Trophoblast cell (in vitro differentiated cells and primary cell): ENCODE results near the gene STK10.

Experiments used
- DNase-seq, 2 donors: peaks; one replicate each; pipeline ENCODE4 v3.0.0-alpha.2; 2016
- H2AFZ ChIP-seq: 2 replicates; pipeline ENCODE4 v1.6.1; 2013; ENCODE audit warnings: low read length, moderate library complexity, mild to moderate bottlenecking; ENCODE audit not compliant: insufficient read depth, poor library complexity
- H2AK5ac ChIP-seq: 2 replicates; pipeline ENCODE4 v1.6.1; 2013; ENCODE audit warnings: mild to moderate bottlenecking, low read length
- H2BK120ac ChIP-seq: 2 replicates; pipeline ENCODE4 v1.6.1; 2013; ENCODE audit warnings: low read length, mild to moderate bottlenecking, moderate library complexity; ENCODE audit not compliant: insufficient read depth, poor library complexity
- H2BK12ac ChIP-seq: 2 replicates; pipeline ENCODE4 v1.6.1; 2013; ENCODE audit warnings: mild to moderate bottlenecking, low read length, moderate library complexity
- H2BK5ac ChIP-seq: 2 replicates; pipeline ENCODE4 v1.6.1; 2013; ENCODE audit warnings: low read length, low read depth, moderate library complexity, mild to moderate bottlenecking; ENCODE audit not compliant: poor library complexity
- H3K14ac ChIP-seq: 2 replicates; pipeline ENCODE4 v1.6.1; 2013; ENCODE audit warnings: mild to moderate bottlenecking, low read length
- H3K18ac ChIP-seq: 2 replicates; pipeline ENCODE4 v1.6.1; 2013; ENCODE audit warnings: mild to moderate bottlenecking, low read length
- H3K23ac ChIP-seq: 2 replicates; pipeline ENCODE4 v1.6.1; 2013; ENCODE audit warnings: low read length
- H3K27ac ChIP-seq: 2 replicates; pipeline ENCODE4 v1.5.1; 2013; ENCODE audit warnings: low read depth, mild to moderate bottlenecking, inconsistent platforms, low read length, moderate library complexity
- H3K27me3 ChIP-seq: 2 replicates; pipeline ENCODE4 v1.6.1; 2013; ENCODE audit warnings: inconsistent platforms, mild to moderate bottlenecking, low read length, moderate library complexity; ENCODE audit not compliant: insufficient read depth
- H3K36me3 ChIP-seq, 2 experiments: 1 replicate in 1 of 2; 2 replicates in 1 of 2; pipeline ENCODE4 v1.6.1; 2013; ENCODE audit warnings: low read length in 2 of 2, mild to moderate bottlenecking in 2 of 2, moderate library complexity in 1 of 2; ENCODE audit not compliant: insufficient read depth in 2 of 2, control insufficient read depth in 1 of 2
- H3K4ac ChIP-seq: 2 replicates; pipeline ENCODE4 v1.6.1; 2013; ENCODE audit warnings: low read depth, mild to moderate bottlenecking, low read length, moderate library complexity
- H3K4me1 ChIP-seq, 2 experiments: 1 replicate in 1 of 2; 2 replicates in 1 of 2; pipeline ENCODE4 v1.6.1; 2013; ENCODE audit warnings: low read length in 2 of 2, mild to moderate bottlenecking in 2 of 2, moderate library complexity in 1 of 2; ENCODE audit not compliant: insufficient read depth in 2 of 2, control insufficient read depth in 1 of 2
- H3K4me2 ChIP-seq: 2 replicates; pipeline ENCODE4 v1.6.1; 2013; ENCODE audit warnings: inconsistent platforms, mild to moderate bottlenecking, low read length, moderate library complexity
- H3K4me3 ChIP-seq: 2 replicates; pipeline ENCODE4 v1.5.1; 2013; ENCODE audit warnings: mild to moderate bottlenecking, low read depth, low read length, inconsistent platforms
- H3K79me1 ChIP-seq: one replicate; pipeline ENCODE4 v1.6.1; 2013; ENCODE audit warnings: low read length
- H3K79me2 ChIP-seq: 2 replicates; pipeline ENCODE4 v1.6.1; 2013; ENCODE audit warnings: low read length, mild to moderate bottlenecking; ENCODE audit not compliant: control insufficient read depth, insufficient read depth, poor library complexity
- H3K9ac ChIP-seq: 2 replicates; pipeline ENCODE4 v1.6.1; 2013; ENCODE audit warnings: mild to moderate bottlenecking, low read length
- H3K9me3 ChIP-seq: 2 replicates; pipeline ENCODE4 v1.6.1; 2013; ENCODE audit warnings: low read depth, mild to moderate bottlenecking, control low read depth, inconsistent platforms, low read length; ENCODE audit not compliant: insufficient read depth
- H4K12ac ChIP-seq: 2 replicates; pipeline ENCODE4 v1.6.1; 2013; ENCODE audit warnings: low read depth, mild to moderate bottlenecking, low read length, moderate library complexity
- H4K8ac ChIP-seq: 2 replicates; pipeline ENCODE4 v1.6.1; 2013; ENCODE audit warnings: low read depth, mild to moderate bottlenecking, low read length, moderate library complexity
- H4K91ac ChIP-seq: one replicate; pipeline ENCODE4 v1.6.1; 2013; ENCODE audit warnings: low read depth, mild to moderate bottlenecking, low read length, moderate library complexity
- WGBS: extraction: QIAGEN DNeasy Blood & Tissue Kit; methylation state at CpG from one replicate; pipeline ENCODE4 v1.1.7; 2013; ENCODE audit warnings: missing lambda C conversion rate; ENCODE audit not compliant: insufficient read length, insufficient coverage; ENCODE audit errors: extremely low coverage; 5-methylcytosine and 5-hydroxymethylcytosine counted together

The STK10 gene

DNA sequence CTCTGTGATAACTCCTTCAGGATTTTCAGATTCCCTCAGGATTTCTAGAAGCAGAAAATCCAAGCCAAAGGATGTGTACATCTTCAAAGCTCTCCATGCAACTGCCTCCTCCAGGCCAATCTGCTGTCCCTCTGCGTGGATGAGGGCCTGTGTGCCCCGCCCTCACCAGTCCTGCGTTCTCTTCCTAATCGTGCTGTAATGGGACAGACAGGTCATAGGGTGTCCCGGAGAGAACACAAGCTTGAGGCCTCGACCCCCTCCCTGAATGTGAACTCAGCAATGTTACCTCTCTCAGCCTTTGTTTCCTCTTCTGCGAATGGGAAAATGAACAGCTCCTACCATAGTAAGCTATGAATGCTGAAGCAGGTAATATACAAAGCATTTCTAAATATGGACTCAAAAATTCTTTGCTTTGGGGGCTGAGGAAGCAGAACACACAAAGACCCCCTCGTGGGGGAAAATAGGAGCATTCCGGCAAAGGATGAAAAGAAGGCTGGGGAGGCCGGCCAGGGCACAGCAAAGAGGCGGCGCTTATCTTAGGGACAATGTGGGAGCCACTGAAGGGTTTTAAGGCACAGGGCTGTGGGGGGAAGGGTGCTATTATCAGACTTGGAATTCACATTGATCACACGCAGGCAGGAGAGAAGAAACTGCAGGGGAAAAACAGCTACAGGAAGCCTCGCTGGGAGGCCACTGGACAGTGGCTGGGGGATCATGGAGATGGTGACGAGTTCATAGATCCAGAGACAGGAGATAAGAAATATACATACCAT lies 124.4 kb downstream of the STK10 start:
- H2AK5ac ChIP-seq = no peak overlapping the region
- DNase-seq = no peak
- no CpG with 5 or more reads among the region's 15 CpGs for WGBS
- H4K91ac ChIP-seq = no peak overlapping the region
- no peak overlapping the region for H3K18ac ChIP-seq
- no peak overlapping the region for H4K8ac ChIP-seq
- H3K4ac ChIP-seq = no peak overlapping the region
- H4K12ac ChIP-seq = no peak overlapping the region
- H3K4me2 ChIP-seq = no peak overlapping the region
- no peak overlapping the region for H3K14ac ChIP-seq
- peaks cover 8 to 10% of the 10 kb centered on the region in 2 experiments for H3K4me1 ChIP-seq
- H3K4me3 ChIP-seq = no peak overlapping the region
- no peaks in the 10 kb centered on the region for H3K27me3 ChIP-seq
- no peak overlapping the region for H2BK5ac ChIP-seq
- H3K36me3 ChIP-seq = peaks cover 23 to 30% of the 10 kb centered on the region in 2 experiments
- H3K9ac ChIP-seq = no peak overlapping the region
- no peak overlapping the region for H2BK120ac ChIP-seq
- H3K27ac ChIP-seq = no peak overlapping the region
- H2BK12ac ChIP-seq = no peak overlapping the region
- H3K23ac ChIP-seq = no peak overlapping the region
- peaks cover 1% of the 10 kb centered on the region for H3K9me3 ChIP-seq
- no peaks in the 10 kb centered on the region for H3K79me1 ChIP-seq
- H3K79me2 ChIP-seq = no peaks in the 10 kb centered on the region
- H2AFZ ChIP-seq = no peak overlapping the region

DNA sequence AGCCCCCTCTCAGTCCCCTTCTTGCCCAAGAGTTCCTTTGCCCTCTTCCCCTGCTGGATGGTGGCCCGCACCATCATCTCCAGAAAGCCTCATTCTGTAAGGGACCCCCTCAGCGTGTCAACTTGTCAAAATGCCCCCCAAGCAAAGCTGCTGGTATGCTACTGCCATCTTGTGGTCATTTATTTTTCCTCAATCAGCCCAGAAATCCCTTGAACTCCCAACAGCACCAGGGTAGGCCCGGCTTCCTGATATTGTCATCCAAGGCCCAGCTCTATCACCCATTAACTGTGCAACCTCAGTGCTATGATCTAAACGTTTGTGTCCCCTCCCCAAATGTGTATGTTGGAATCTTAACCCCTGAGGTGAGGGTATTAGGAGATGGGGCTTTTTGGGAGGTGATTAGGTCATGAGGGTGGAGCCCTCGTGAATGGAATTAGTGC lies 128.3 kb downstream of the STK10 start:
- H3K36me3 ChIP-seq = peaks cover 42 to 53% of the 10 kb centered on the region in 2 experiments

DNA sequence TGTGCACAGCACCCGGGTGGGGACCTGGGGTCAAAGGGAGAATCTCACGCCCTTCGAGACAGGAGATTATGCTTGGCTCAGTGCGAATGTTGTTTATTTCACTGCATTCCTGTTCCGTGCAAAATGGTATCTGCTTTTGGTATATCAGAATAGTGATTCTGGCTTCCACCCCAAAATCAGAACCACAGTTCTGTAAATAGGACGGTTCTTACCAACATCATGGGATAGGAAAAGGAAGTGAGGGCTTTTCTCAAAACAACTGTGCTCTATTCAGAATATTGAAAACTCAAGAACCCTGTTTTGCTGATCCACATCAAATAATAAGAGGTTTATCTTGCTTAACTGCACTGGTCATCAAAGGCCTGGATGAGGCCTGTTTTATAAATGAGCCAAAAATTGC lies 129.9 kb downstream of the STK10 start:
- no peak overlapping the region for H2BK5ac ChIP-seq
- H2BK120ac ChIP-seq = no peak overlapping the region
- H4K8ac ChIP-seq = no peak overlapping the region
- H4K91ac ChIP-seq = no peak overlapping the region
- H2BK12ac ChIP-seq = no peak overlapping the region
- H3K9ac ChIP-seq = no peak overlapping the region
- H3K27ac ChIP-seq = no peak overlapping the region
- no peak overlapping the region for H3K4me3 ChIP-seq
- H2AFZ ChIP-seq = no peak overlapping the region
- H4K12ac ChIP-seq = no peak overlapping the region
- no peaks in the 10 kb centered on the region for H3K79me2 ChIP-seq
- DNase-seq = no peak
- no peaks in the 10 kb centered on the region for H3K4me1 ChIP-seq
- H3K79me1 ChIP-seq = no peaks in the 10 kb centered on the region
- no peak overlapping the region for H3K23ac ChIP-seq
- no peak overlapping the region for H3K18ac ChIP-seq
- H2AK5ac ChIP-seq = no peak overlapping the region
- WGBS = no CpG with 5 or more reads among the region's 6 CpGs
- peaks cover 41 to 56% of the 10 kb centered on the region in 2 experiments for H3K36me3 ChIP-seq
- H3K14ac ChIP-seq = no peak overlapping the region
- peaks cover 2% of the 10 kb centered on the region for H3K9me3 ChIP-seq
- no peak overlapping the region for H3K4me2 ChIP-seq
- H3K27me3 ChIP-seq = no peaks in the 10 kb centered on the region
- no peak overlapping the region for H3K4ac ChIP-seq

More for the DNA sequence above, 128.3 kb downstream of the STK10 start:
- H4K91ac ChIP-seq = no peak overlapping the region
- H3K9me3 ChIP-seq = peaks cover 3% of the 10 kb centered on the region
- H2BK120ac ChIP-seq = no peak overlapping the region
- no peak overlapping the region for H2AK5ac ChIP-seq
- no peak overlapping the region for H4K12ac ChIP-seq
- H3K14ac ChIP-seq = no peak overlapping the region
- no peak overlapping the region for H2BK5ac ChIP-seq
- H3K79me2 ChIP-seq = no peaks in the 10 kb centered on the region
- no peak overlapping the region for H4K8ac ChIP-seq
- no peaks in the 10 kb centered on the region for H3K27me3 ChIP-seq
- no peak overlapping the region for H3K4me2 ChIP-seq
- no peak overlapping the region for H3K9ac ChIP-seq
- no peak overlapping the region for H2BK12ac ChIP-seq
- H3K4me1 ChIP-seq = no peaks in the 10 kb centered on the region
- H3K27ac ChIP-seq = no peak overlapping the region
- peak in 1 of 2 donors; percentile 38 for DNase-seq
- no peak overlapping the region for H3K4ac ChIP-seq
- no peak overlapping the region for H3K4me3 ChIP-seq
- no CpG with 5 or more reads among the region's 5 CpGs for WGBS
- H3K79me1 ChIP-seq = no peaks in the 10 kb centered on the region
- H3K23ac ChIP-seq = no peak overlapping the region
- no peak overlapping the region for H3K18ac ChIP-seq
- no peak overlapping the region for H2AFZ ChIP-seq

DNA sequence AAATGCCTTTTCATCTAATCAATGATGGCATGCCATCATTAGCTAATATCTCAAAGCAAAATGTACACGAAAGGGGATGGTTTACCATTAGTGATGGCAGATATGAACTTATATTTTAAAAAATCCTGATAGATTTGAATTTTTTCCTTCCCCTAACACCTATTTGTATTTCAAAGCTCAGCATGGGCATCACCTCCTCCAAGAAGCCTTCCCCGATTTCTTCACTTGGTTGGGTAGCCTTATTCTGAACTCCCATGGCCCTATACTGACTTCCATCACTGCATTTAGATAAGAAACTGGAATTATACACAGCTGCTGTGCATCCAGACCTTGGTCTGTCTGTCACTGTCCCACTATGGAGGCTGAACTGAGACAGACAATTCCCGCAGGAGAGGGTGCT lies 132.0 kb downstream of the STK10 start:
- no peak overlapping the region for H2BK5ac ChIP-seq
- H2BK120ac ChIP-seq = no peak overlapping the region
- no peak for DNase-seq
- no peak overlapping the region for H4K91ac ChIP-seq
- no peaks in the 10 kb centered on the region for H3K4me1 ChIP-seq
- no peak overlapping the region for H3K23ac ChIP-seq
- no peak overlapping the region for H3K9ac ChIP-seq
- no peak overlapping the region for H4K12ac ChIP-seq
- peaks cover 2% of the 10 kb centered on the region for H3K9me3 ChIP-seq
- no peak overlapping the region for H2BK12ac ChIP-seq
- H3K4me2 ChIP-seq = no peak overlapping the region
- no peak overlapping the region for H3K18ac ChIP-seq
- H2AFZ ChIP-seq = no peak overlapping the region
- no peak overlapping the region for H2AK5ac ChIP-seq
- H3K36me3 ChIP-seq = peaks cover 54 to 70% of the 10 kb centered on the region in 2 experiments
- no peak overlapping the region for H4K8ac ChIP-seq
- no peaks in the 10 kb centered on the region for H3K79me2 ChIP-seq
- no peak overlapping the region for H3K14ac ChIP-seq
- no peaks in the 10 kb centered on the region for H3K27me3 ChIP-seq
- no peaks in the 10 kb centered on the region for H3K79me1 ChIP-seq
- H3K4me3 ChIP-seq = no peak overlapping the region
- no CpG with 5 or more reads among the region's 3 CpGs for WGBS
- no peak overlapping the region for H3K27ac ChIP-seq
- H3K4ac ChIP-seq = no peak overlapping the region
